ENCODE results near the gene GIMAP8. TPM values are rescaled to one million over a fixed set of nuclear protein-coding genes. Genes with fewer than 3 reads are reported as not detected.

The GIMAP8 gene
- 10 to 100 TPM in 2 of 3 donors, 1 to 10 TPM in 1; 7.2 to 11.5 (median 10.4) TPM for total RNA-seq

- H3K4me3 ChIP-seq, result peak within 1 kb of the TSS; percentile 44 to 61 (median 44)
Measured at GRCh38 chr7:150450491-150451001, at the start of gene GIMAP8. TSS of gene GIMAP8 (plus strand) at chr7:150450630. CDS start at chr7:150466699, 16,069 bp downstream.

DNA sequence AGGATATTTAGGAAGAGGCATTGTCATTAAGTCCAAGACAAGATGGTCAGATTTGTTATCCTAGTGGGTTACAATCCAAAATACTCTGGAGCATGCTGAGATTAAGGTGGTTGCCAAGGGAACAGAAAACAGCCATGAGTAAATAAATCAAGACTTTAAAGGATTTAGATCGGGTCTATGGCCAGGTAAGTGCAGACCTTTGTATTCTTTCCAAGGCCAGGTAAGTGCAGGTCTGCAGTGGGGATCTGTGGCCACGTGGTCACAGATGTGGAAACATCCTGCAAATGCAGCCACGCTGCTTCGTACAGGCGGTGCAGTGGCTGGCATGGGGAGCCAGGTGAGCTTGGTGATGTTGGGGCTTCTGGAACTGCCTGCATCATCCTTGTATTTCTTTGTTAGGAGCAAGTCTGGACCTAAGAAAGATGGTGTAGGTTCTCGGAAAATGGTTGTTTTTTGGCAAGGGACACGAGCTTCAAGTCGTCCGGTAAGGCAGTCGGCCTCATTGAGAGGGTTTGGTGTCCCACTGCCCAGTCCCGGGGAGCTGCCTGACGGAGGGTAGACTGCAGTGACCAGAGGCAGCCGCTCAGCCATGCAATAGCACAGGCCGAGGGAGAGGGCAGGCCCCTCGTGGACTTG is 49.5 kb upstream of the GIMAP8 start:
- peak in 1 of 2 donors; percentile 41 for DNase-seq (ENCODE audit: low spot score in 2 of 2)
- H3K27me3 ChIP-seq, result no peaks in the 10 kb centered on the region
- H3K9me3 ChIP-seq, result no peaks in the 10 kb centered on the region
- H3K36me3 ChIP-seq, result no peaks in the 10 kb centered on the region
- intact Hi-C loops (cut with DNase I; ENCODE audit: low total_unique reads), result no loop called here
- H3K4me1 ChIP-seq, result peaks cover 0 to 5% of the 10 kb centered on the region in 2 donors
- H3K27ac ChIP-seq, result no peak overlapping the region
- no peak for TF ChIP-seq POLR2A (IDR thresholded peaks at IDR 0.05)
- no peak for TF ChIP-seq POLR2AphosphoS5 (IDR thresholded peaks at IDR 0.05)
- no peak for TF ChIP-seq CTCF (IDR thresholded peaks at IDR 0.05)
- no peak overlapping the region for H3K4me3 ChIP-seq

More at GRCh38 chr7:150450491-150451001, at the start of gene GIMAP8:
- intact Hi-C loops (cut with DNase I; ENCODE audit: low total_unique reads), result no loop called here
- no peaks in the 10 kb centered on the region for H3K36me3 ChIP-seq
- no peaks in the 10 kb centered on the region for H3K4me1 ChIP-seq
- DNase-seq (ENCODE audit: low spot score in 2 of 2), result no peak
- peak within 1 kb of the TSS in 1 of 2 donors; percentile 78 for H3K27ac ChIP-seq
- no peaks in the 10 kb centered on the region for H3K27me3 ChIP-seq
- no peaks in the 10 kb centered on the region for H3K9me3 ChIP-seq
- no peak for TF ChIP-seq POLR2AphosphoS5 (IDR thresholded peaks at IDR 0.05)
- no peak for TF ChIP-seq POLR2A (IDR thresholded peaks at IDR 0.05)
- TF ChIP-seq CTCF (IDR thresholded peaks at IDR 0.05), result no peak

DNA sequence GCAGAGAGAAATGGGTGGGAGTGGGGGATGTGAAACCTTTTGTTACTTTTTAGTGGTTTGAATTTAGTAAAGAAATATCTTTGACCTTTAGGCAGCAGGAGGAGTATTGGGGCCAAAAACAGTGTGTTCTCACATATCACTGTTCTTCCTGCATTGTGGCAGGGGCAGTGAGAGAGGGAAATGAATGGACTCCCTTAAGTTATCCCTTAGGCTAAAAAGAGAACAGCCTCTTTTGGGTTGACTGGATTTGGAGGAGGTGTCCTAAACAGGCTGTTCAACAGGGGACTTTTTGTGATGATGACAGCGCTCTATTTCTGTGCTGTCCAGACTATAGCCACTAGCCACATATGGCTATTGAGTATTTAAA is 49.0 kb upstream of the GIMAP8 start:
- H3K4me1 ChIP-seq, result peaks cover 0 to 5% of the 10 kb centered on the region in 2 donors
- intact Hi-C loops (cut with DNase I; ENCODE audit: low total_unique reads), result no loop called here
- DNase-seq (ENCODE audit: low spot score in 2 of 2), result no peak
- no peak overlapping the region for H3K27ac ChIP-seq
- no peaks in the 10 kb centered on the region for H3K36me3 ChIP-seq
- no peak overlapping the region for H3K4me3 ChIP-seq
- TF ChIP-seq POLR2A (IDR thresholded peaks at IDR 0.05) (no peak), POLR2AphosphoS5 (IDR thresholded peaks at IDR 0.05) (no peak), CTCF (IDR thresholded peaks at IDR 0.05) (no peak)
- no peaks in the 10 kb centered on the region for H3K9me3 ChIP-seq
- H3K27me3 ChIP-seq, result no peaks in the 10 kb centered on the region

DNA sequence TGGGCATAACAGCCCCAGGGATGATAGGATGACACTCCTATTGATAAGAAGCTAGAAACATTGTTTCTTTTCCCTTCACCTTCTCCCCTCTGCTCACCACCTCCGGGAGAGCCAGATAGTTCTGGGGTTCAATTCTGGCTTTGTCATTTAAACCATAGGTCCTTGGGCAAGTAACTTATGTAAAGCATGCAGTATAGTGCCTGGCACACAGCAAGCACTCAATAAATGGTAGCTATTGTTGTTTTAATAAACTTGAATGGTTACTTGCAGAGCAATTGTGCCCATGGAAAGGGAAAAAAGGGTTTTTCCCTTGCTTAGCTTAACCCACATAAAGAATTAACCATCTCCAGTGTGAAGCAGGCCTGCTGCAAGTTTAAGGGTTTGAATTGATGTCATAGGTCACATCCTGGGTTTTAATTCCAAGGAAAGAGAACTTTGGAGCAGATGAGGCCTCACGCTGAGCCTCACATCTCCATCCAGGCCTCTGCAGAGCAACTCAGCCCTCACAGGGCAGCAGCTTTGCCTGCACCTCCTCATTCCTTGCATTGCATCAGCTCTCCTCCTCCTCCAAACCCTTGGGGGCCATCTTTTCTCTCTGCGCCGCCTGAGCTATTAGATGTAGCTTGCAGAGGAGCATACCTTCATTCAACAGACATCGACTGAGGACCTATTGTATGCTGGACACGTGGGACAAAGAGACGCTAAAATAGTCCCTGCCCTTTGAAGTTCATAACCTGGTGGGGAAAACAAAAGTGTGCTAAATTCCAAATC is 48.4 kb upstream of the GIMAP8 start:
- intact Hi-C loops (cut with DNase I; ENCODE audit: low total_unique reads), result no loop called here
- H3K4me1 ChIP-seq, result peaks cover 0 to 5% of the 10 kb centered on the region in 2 donors
- no peaks in the 10 kb centered on the region for H3K9me3 ChIP-seq
- no peaks in the 10 kb centered on the region for H3K27me3 ChIP-seq
- no peaks in the 10 kb centered on the region for H3K36me3 ChIP-seq
- DNase-seq (ENCODE audit: low spot score in 2 of 2), result no peak
- no peak for TF ChIP-seq CTCF (IDR thresholded peaks at IDR 0.05)
- H3K27ac ChIP-seq, result no peak overlapping the region
- no peak overlapping the region for H3K4me3 ChIP-seq
